T follicular helper cell (primary cell): ENCODE results near the gene MIGA1.

ENCODE experiments used
- DNase-seq: peaks from one replicate; pipeline ENCODE4 v3.0.0-alpha.2; 2020; ENCODE audit warnings: low read depth

The MIGA1 gene

DNA sequence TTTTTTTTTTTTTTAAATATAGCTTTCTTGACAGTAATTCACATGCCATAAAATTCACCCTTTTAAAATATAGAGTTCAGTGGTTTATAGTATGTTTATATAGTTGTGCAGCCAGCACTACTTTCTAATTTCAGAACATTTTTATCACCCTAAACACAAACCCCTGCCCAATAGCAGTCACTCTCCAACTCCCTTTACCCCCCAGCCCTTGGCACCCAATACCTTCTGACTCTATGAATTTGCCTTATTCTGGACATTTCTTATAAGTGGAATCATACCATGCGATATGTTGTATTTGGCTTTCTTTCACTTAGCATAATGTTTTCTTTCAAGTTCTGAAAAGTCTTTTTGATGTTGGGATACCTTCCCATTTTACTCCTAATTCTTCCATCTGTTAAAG, 66.5 kb downstream of the MIGA1 start:
- DNase-seq: no peak

DNA sequence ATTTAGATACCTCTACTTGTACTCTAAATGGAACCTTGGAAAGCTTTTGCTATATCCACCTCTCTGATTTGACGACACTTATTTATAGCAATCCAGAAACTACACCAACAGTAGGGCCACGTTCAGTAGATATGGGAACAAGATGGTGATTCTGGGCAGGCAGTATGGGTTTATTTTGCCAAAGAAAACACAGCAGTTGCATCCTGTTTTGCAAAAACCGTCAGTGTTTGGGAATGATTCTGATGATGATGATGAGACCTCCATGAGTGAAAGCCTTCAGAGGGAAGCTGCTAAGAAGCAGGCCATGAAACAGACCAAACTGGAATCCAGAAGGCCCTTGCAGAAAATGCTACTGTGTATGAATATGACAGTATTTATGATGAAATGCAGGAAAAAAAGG, 67.5 kb downstream of the MIGA1 start:
- DNase-seq: no peak

DNA sequence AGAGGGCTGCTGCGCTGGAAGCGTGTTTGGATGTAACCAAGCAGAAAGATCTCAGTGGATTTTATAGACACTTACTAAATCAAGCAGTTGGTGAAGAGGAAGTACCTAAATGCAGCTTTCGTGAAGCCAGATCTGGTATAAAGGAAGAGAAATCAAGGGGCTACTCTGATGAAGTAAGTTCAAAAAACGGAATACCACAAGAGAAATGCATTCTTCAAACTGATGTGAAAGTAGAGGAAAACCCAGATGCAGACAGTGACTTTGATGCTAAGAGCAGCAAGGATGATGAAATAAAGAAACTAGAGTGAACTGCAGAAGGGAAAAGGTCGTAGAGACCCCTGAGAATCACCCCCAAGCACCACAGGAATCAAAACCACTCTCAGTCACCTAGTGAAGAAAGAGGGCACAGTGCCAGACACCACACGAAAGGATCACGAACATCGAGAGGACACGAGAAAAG, 68.2 kb downstream of the MIGA1 start:
- DNase-seq: no peak

DNA sequence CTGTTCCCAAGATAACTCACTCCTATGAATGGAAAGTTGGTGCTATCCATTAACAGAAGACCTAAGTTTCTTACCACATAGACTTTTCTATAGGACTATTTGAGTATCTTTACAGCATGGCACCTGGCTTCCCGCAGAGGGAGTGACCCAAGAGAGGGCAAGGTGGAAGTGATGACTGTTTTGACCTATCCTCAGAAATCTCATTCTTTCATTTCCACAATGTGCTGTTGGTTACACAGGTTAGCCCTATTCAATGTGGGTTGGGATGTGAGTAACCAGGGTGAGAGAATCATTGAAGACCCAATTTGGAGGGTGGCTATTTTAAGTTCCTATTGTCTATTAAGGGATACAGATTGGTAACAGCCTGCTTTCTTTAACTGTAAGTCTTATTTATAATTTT, 70.6 kb downstream of the MIGA1 start:
- DNase-seq: no peak

- no peak for DNase-seq
Observed at GRCh38 chr1:77857552-77857951, 78.1 kb downstream of the MIGA1 start.

GRCh38 chr1:77858725-77859124, 79.3 kb downstream of the MIGA1 start:
- no peak for DNase-seq

DNA sequence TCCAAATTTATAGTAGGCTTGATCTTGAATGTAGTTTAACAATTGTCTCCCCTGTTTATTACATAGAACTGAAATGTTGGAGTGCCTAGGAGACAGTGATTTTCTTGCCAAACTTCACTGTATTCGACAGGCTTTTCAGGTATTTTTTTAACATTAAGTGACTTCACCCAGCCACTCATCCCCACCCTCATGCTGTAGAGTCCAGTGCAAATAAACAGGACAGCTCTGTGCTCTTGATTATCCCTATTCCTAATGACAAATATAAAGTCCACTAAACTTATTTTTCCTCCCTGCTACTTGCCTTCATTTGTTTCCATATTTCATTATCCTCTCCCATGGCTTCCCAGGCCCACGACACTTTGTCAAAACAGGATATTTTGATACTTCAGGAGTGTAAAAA, 79.8 kb downstream of the MIGA1 start:
- no peak for DNase-seq

GRCh38 chr1:77866296-77866695, 86.8 kb downstream of the MIGA1 start:
- no peak for DNase-seq

DNA sequence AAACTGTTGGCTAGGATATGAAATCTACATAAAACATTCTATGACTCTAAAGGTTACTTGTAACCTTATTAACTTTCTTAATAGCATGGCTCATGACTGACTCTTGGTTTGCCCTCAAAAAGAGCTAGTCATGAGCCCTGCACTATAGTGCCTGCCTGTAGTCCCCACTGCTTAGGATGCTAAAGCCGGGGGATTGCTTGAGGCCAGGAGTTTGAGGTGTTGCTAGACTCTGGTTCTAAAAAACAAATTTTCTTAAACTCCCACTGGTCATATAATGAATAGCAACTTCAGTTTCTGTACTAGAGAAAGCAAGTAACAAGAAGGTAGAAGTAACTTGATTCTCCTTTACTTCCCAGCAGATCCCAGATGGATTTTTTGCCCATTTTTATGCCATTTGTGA, 93.2 kb downstream of the MIGA1 start:
- DNase-seq: no peak

- no peak for DNase-seq
Observed at GRCh38 chr1:77873461-77873860, 94.0 kb downstream of the MIGA1 start.

DNA sequence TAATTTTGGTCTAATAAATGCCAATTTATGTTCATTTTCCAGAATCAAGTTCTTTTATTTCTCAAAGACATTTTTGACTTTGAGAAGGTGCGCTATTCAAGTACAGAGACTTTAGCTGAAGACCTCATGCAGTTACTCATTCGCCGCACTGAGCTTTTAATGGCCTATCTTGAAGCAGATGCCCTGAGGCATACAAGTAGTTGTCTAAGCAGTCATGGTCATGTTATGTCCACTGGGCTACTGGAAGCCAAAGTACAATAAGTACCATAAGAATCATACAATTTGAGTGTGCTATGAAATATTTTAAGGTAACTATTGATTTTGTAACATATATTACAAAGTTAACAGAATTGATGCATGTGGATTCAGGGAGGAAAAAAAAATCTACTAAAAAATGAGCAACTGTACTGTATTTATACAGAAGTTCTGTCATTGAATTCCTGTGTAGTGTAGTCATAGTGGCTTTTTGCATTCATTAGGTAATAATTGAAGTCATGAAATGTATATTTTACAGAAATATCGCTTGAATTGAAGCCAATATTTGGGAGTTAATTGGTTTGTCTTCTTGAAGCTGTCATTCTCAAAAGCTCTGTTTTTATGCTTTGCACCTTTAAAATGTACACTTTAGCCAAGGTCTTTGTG, 95.5 kb downstream of the MIGA1 start:
- DNase-seq: no peak

GRCh38 chr1:77876884-77877283, 97.4 kb downstream of the MIGA1 start:
- DNase-seq: no peak

- no peak for DNase-seq
Observed at GRCh38 chr1:77881061-77881460, 101.6 kb downstream of the MIGA1 start.

- no peak for DNase-seq
Observed at GRCh38 chr1:77882411-77882810, 103.0 kb downstream of the MIGA1 start.

- no peak for DNase-seq
Observed at GRCh38 chr1:77888081-77888780, 108.8 kb downstream of the MIGA1 start, which contains the start of gene NEXN. Gene NEXN, plus strand, starts transcription at chr1:77888624. Its CDS starts 27,483 bp downstream, at chr1:77916107.

DNA sequence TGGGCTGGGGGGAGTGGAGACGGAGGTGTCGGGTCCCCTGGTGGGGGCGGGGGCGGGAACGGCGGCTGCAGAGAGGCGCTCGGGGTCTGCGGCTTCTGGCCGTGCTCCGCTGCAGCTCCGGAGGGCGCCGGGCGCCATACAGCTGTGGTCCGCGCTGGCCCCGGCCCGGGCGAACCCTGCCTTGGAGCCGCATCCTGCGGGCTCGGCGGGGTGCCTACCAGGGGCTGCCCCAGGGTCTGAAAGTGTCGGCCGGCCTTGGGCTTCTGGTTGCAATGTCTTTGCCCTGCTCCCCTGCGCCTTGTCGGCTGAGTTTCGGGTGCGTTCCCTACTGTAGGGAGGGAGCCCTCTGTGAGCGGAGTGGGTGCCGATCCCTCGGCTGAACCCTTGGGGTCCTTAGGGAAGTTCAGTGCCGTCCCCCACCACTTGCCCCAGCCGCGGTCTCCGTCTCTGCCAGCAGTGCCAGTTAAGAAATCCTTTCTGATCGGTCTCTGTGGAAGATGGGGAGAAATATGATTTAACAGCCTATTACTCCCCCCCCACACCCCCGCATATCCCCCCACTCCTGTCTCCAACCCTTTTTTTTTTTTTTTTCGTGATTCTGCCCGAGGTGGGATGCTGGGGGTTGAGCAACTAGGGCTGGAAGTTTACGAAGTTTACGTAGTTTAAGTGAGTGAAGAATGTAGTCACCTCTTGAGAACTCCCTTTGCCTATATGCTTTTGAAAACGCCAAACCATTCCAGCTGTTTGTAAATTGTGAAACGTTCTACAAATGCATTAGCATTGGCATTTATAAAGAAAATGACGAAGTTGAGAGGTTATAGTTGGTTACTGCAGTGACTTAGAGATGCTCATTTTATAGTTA, 109.6 kb downstream of the MIGA1 start:
- DNase-seq: no peak

DNA sequence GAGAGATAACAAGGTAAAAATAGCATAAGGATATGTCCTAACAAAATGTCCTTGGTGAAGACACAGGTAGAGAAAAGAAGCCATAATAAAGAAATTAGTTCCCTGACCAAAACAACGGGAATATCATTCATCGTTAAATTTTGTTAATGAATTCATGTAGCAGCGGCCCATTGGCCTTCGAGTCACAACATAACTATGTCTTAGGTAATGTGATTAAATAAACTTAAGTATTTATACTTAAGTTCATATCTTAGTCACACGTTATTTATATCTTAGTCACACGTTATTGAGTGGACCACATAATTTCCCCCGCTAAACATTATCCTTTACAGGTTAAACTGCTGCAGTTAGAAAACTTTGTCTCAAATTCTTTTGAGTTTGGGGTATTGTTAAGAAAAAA, 110.2 kb downstream of the MIGA1 start:
- no peak for DNase-seq

DNA sequence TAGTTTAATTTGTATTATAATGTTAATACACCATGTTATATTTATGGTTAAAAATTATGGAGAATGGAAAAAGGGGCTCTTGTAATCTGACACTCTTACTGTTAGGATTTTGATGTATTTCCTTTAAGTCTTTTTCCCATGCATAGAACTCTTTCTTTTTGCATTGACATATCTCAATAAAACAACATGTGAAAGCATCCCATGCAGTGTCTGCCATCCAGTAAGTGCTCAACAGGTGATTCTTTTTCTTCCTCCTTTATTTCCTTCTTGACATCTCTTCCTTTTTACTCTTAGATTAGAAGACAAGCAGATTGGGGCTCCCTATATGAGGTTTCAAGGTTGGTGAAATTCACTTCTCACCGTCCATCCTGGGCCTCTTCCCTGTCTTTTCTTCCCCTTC, 111.8 kb downstream of the MIGA1 start:
- no peak for DNase-seq

DNA sequence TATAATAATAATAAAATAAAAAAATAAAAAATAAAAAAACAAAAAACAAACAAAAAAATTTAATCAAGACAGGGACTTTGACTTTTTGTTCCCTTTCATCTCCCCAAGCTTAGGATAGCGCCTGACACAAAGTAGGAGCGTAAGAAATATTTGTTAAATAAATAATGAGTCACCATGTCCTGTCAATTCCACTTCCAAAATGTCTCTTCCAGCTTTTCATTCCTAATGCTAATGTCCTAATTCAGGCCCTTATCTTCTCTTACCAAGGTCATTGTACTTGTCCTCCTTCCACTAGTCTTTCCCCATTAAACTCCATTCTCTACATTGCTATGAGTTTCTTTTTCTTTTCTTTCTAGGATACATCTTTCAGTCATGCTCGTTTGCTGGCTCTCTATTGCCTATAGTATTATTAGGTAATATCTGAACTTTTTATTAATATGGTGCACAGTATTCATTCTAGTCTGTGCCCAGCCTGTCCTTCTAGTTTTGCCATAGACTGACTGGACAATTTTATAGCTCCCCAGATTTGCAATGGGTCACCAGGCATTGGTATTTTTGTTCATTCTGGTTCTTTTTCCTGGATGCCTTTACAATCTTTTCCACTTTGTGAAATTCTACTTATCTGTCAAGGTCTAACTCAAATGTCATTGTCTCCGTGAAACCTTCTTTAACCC, 120.3 kb downstream of the MIGA1 start:
- no peak for DNase-seq

DNA sequence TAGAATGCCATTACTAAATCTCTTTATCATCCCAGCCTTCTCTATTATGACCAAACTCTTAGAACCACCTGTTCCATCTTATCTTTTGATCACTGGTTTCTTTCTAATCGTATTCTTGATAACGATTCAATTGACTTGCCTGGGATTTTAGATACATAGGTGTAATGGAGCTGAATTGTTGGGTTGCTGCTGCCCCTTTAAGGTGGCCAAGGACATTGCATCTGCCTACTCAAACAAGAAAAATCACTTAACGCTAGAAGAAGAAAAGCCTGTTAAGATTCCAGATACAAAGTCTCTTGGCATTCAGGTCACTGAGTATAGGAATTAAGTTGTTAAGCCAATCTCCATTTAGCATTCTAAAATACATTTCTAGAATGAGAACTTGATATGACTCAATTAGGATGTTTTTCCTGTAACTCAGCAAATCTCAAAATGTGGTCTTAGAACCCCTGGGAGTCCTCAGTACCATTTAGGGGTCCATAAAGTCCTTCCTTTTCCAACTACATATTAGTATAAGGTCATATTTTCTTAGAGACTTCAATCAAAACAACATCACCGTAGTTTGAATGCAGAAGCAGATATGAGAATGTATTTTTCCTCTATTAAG, 121.3 kb downstream of the MIGA1 start:
- DNase-seq: no peak

DNA sequence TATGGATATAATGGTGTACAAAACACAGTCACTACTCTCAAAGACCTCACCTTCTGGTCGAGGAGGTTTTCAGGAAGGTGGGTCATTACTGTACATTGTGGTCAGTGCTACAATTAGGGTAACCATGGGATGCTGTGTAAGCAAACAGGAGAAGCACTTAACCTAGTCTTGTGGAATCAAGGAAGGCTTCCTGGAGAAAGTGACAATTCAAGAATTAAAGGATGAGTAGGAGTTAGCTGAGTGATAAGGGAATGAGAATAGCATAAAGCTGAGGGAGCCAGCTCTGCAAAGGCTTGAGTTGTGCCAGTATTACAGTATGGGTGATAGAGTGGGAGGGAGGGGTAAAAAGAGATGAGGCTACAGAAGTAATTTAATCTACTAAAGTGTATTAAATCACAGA, 126.2 kb downstream of the MIGA1 start:
- DNase-seq: no peak

GRCh38 chr1:77906019-77906545, 126.6 kb downstream of the MIGA1 start:
- DNase-seq: no peak
